Measurements from ENCODE around the gene TMIGD1.

The TMIGD1 gene

GRCh38 chr17:30275911-30276310, 57.9 kb downstream of the TMIGD1 start:
- no peak for DNase-seq

DNA sequence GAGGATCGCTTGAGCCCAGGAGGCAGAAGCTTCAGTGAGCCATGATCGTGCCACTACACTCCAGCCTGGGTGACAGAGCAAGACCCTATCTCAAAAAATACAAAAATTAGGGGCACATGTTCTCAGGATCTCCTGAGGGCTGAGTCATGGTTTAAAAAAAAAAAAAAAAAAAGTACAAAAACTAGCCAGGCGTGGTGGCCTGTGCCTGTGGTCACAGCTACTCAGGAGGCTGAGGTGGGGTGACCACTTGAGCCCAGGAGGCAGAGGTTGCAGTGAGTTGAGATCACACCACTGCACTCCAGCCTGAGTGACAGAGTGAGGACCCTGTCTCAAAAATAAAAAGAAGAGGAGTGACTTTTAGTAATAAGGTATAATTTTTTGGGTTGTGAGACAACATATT, 59.0 kb downstream of the TMIGD1 start:
- no peak for DNase-seq

DNA sequence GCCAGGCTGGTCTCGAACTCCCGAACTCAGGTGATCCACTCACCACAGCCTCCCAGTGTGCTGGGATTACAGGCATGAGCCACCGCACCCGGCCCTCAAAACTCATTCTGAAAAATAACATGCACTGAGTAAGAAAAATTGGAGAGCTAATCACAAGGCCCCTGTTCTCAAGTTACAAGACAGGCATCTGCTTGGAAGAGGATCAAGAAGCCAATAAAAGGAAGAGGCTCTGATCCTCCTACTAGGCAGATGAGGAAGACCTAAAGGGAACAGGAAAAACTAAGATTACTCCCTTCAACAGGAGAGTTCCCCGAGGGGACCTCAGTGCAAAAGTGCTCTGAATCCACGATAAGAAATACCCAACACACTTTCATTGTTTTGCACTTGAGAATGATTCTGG, 60.5 kb downstream of the TMIGD1 start:
- no peak for DNase-seq

- no peak for DNase-seq
Observed at GRCh38 chr17:30271102-30271501, 62.8 kb downstream of the TMIGD1 start.

GRCh38 chr17:30267625-30268024, 66.2 kb downstream of the TMIGD1 start:
- no peak for DNase-seq
